Activated CD4-positive, alpha-beta T cell treated with anti-CD3 and anti-CD28 coated beads, Interleukin-2, amount 10 ng/mL, durations not matched to agents 7 days and 5 days (primary cell): Measurements from ENCODE around the gene SAMD4A. TPM values are rescaled to one million over a fixed set of nuclear protein-coding genes. Genes with fewer than 3 reads are reported as not detected.

ENCODE experiments used
- CTCF ChIA-PET: fragments of 350-600 bp; sonication (Branson Sonifier 250); formaldehyde crosslinking; loops from one replicate; lab custom pipeline; 2021; ENCODE audit warnings: antibody characterized with exemption; lab: Charles Lee
- POLR2A ChIA-PET: fragments of 350-600 bp; sonication (Branson Sonifier 250); formaldehyde crosslinking; loops from one replicate; lab custom pipeline; 2021; ENCODE audit warnings: antibody characterized with exemption; lab: Charles Lee
- DNase-seq: peaks from one replicate; pipeline ENCODE4 v3.0.0-alpha.2; 2020
- H3K27ac Mint-ChIP-seq: one replicate; pipeline ENCODE4 v1.8.0; 2021; ENCODE audit warnings: mild to moderate bottlenecking, moderate library complexity, mixed read lengths
- H3K27me3 Mint-ChIP-seq: one replicate; pipeline ENCODE4 v1.8.0; 2021; ENCODE audit warnings: mixed read lengths
- H3K36me3 Mint-ChIP-seq: one replicate; pipeline ENCODE4 v1.8.0; 2021; ENCODE audit warnings: low read depth, mixed read lengths
- H3K4me1 Mint-ChIP-seq: one replicate; pipeline ENCODE4 v1.8.0; 2021; ENCODE audit warnings: mixed read lengths
- H3K4me3 Mint-ChIP-seq: one replicate; pipeline ENCODE4 v1.8.0; 2021; ENCODE audit warnings: mild to moderate bottlenecking, moderate library complexity, mixed read lengths
- H3K9me3 Mint-ChIP-seq: one replicate; pipeline ENCODE4 v1.8.0; 2021; ENCODE audit warnings: mixed read lengths
- total RNA-seq, 2 experiments: library from RNA; stranded (reverse); gene quantifications; one replicate each; pipeline ENCODE4 v1.2.3, GENCODE V29; 2021

Gene SAMD4A
- total RNA-seq, 2 experiments from 2014 or later = 0.54 to 0.62 TPM

GRCh38 chr14:54654605-54655004 lies 87.7 kb downstream of the SAMD4A start:
- DNase-seq = no peak
- H3K9me3 Mint-ChIP-seq = no peaks in the 10 kb centered on the region
- POLR2A ChIA-PET = no interaction called here
- H3K4me3 Mint-ChIP-seq = no peak overlapping the region
- H3K36me3 Mint-ChIP-seq = no peaks in the 10 kb centered on the region
- no peaks in the 10 kb centered on the region for H3K4me1 Mint-ChIP-seq
- H3K27me3 Mint-ChIP-seq = peaks cover 31% of the 10 kb centered on the region
- CTCF ChIA-PET = interaction anchor here (0.7 to 1.9 kb wide), 3 partner anchors 11 to 28 kb away, joined by 3 to 7 read pairs (median 3); no protein-coding TSS in a partner anchor
- no peak overlapping the region for H3K27ac Mint-ChIP-seq

DNA sequence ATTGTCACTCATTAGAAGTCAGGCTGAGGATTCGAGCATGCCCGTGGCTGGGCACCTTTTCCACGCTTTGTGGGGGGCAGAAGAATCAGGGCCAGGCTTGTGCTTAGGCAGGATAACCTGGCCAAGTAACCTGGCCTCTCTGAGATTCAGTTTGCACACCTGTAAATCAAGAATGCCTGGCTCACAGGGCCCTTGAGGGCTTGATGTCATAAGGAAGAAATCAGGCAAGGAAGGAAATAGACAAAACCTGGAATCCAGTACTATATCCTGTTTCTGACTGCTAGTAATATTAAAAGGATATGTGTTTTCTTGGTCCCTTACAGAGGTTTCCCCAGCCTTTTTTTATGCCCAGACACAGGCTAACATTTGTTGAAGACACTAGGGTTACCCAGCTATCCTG lies 91.9 kb downstream of the SAMD4A start:
- no peaks in the 10 kb centered on the region for H3K4me1 Mint-ChIP-seq
- POLR2A ChIA-PET = no interaction called here

GRCh38 chr14:54659365-54659764 lies 92.4 kb downstream of the SAMD4A start:
- Mint-ChIP-seq H3K36me3 (no peaks in the 10 kb centered on the region), H3K27ac (no peak overlapping the region), H3K4me3 (no peak overlapping the region), H3K4me1 (peaks cover under 1% of the 10 kb centered on the region), H3K27me3 (peaks cover 27% of the 10 kb centered on the region), H3K9me3 (no peaks in the 10 kb centered on the region)
- no peak for DNase-seq
- ChIA-PET POLR2A (no interaction called here), CTCF (no interaction called here)

More for the DNA sequence above, 91.9 kb downstream of the SAMD4A start:
- no peaks in the 10 kb centered on the region for H3K9me3 Mint-ChIP-seq
- no peak for DNase-seq
- H3K36me3 Mint-ChIP-seq = no peaks in the 10 kb centered on the region
- no peak overlapping the region for H3K4me3 Mint-ChIP-seq
- peaks cover 25% of the 10 kb centered on the region for H3K27me3 Mint-ChIP-seq
- CTCF ChIA-PET = no interaction called here
- no peak overlapping the region for H3K27ac Mint-ChIP-seq

DNA sequence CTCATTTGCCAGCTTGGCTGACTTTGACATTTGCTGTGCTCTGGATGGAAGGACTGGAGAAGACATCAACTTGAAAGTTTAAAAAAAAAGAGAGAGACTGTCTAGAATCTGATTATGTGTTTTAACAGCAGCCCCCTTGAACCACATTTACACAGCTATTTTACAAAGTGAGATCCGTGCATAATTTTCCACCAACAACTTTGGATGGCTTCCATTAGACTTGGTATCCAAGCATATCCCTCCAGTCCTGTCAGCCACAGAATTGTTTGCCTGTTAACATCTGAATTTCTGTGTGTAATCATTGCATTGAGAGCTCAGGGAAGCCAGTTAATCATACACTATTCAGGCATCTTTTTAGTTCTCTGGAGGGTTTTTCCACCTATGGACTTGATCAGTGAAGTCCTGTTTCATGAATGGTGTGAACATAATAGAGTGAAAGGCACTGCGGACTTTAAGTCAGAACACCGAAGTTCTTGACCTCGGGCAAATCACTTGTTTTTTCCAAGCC lies 93.7 kb downstream of the SAMD4A start:
- no peak overlapping the region for H3K27ac Mint-ChIP-seq
- no peak overlapping the region for H3K4me3 Mint-ChIP-seq
- DNase-seq = no peak
- H3K9me3 Mint-ChIP-seq = no peaks in the 10 kb centered on the region
- peaks cover 2% of the 10 kb centered on the region for H3K4me1 Mint-ChIP-seq
- no peaks in the 10 kb centered on the region for H3K36me3 Mint-ChIP-seq
- ChIA-PET CTCF (interaction anchor here (0.7 to 2.0 kb wide), 4 partner anchors 10 to 112 kb away, joined by 3 to 9 read pairs (median 4); no protein-coding TSS in a partner anchor), POLR2A (no interaction called here)
- peaks cover 30% of the 10 kb centered on the region for H3K27me3 Mint-ChIP-seq

DNA sequence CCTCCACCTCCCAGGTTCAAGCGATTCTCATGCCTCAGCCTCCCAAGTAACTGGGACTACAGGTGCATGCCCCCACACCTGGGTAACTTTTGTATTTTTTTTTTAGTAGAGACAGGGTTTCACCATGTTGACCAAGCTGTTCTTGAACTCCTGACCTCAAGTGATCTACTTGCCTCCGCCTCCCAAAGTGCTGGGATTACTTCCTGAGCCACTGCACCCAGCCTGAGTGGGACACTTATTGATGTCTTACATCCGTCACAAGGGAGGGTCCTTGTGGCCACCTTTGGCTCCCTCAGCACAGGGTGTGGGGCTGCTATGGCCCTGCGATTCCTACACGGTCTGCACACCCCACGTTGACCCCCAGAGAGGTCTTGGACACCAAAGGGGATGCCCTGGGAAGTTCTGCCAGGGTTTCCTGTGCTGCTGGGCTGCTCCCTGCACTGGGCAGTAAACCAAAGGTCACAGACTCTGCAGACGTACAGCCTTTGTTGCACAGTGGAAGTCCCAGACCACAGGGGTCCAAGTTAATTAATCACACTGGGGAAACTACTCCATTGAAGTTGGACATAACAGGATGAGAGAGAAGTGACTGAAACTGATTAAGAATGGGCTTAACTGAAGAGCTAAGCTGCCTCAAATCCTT lies 95.7 kb downstream of the SAMD4A start:
- Mint-ChIP-seq H3K27me3 (peaks cover 31% of the 10 kb centered on the region), H3K4me1 (peaks cover 2% of the 10 kb centered on the region), H3K27ac (no peak overlapping the region), H3K4me3 (no peak overlapping the region), H3K9me3 (no peaks in the 10 kb centered on the region), H3K36me3 (no peaks in the 10 kb centered on the region)
- ChIA-PET POLR2A (no interaction called here), CTCF (interaction anchor here (0.9 kb wide), 1 partner anchor 10 kb away, joined by 3 read pairs; no protein-coding TSS in a partner anchor)
- DNase-seq = no peak

DNA sequence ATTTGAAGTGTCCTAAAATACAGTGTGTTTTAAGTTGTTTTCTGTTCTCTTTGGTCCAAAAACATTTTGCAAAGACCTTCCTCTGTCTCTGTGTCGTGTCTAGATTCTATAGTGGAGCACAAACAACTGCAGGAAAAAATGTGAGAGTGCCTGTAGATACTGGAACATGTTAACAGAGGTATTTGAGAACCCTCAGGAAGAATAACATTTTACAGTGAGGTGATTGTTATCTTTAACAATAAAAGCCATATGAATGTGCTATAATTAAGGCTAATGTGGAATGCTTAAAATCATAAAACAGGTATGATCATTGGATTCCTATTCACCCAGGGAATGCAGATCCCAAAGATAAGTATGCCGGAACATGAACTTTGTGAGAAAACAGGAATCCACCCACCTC lies 98.0 kb downstream of the SAMD4A start:
- no peak overlapping the region for H3K27ac Mint-ChIP-seq
- CTCF ChIA-PET = no interaction called here
- no peaks in the 10 kb centered on the region for H3K9me3 Mint-ChIP-seq
- H3K4me3 Mint-ChIP-seq = no peak overlapping the region
- POLR2A ChIA-PET = no interaction called here
- peaks cover 32% of the 10 kb centered on the region for H3K27me3 Mint-ChIP-seq
- no peaks in the 10 kb centered on the region for H3K36me3 Mint-ChIP-seq
- H3K4me1 Mint-ChIP-seq = peaks cover 9% of the 10 kb centered on the region
- DNase-seq = no peak

GRCh38 chr14:54665946-54666345 lies 99.0 kb downstream of the SAMD4A start:
- H3K4me3 Mint-ChIP-seq = no peak overlapping the region
- H3K27me3 Mint-ChIP-seq = peaks cover 28% of the 10 kb centered on the region
- ChIA-PET POLR2A (no interaction called here), CTCF (interaction anchor here (0.7 kb wide), 1 partner anchor 9 kb away, joined by 3 read pairs; no protein-coding TSS in a partner anchor)
- no peaks in the 10 kb centered on the region for H3K36me3 Mint-ChIP-seq
- H3K4me1 Mint-ChIP-seq = peaks cover 19% of the 10 kb centered on the region
- no peak overlapping the region for H3K27ac Mint-ChIP-seq
- H3K9me3 Mint-ChIP-seq = no peaks in the 10 kb centered on the region
- DNase-seq = no peak

- Mint-ChIP-seq H3K27ac (no peak overlapping the region), H3K36me3 (no peaks in the 10 kb centered on the region), H3K9me3 (no peaks in the 10 kb centered on the region), H3K4me1 (peaks cover 28% of the 10 kb centered on the region), H3K4me3 (no peak overlapping the region), H3K27me3 (peaks cover 25% of the 10 kb centered on the region)
- ChIA-PET POLR2A (interaction anchor here (0.6 kb wide), 1 partner anchor 62 kb away, joined by 3 read pairs; no protein-coding TSS in a partner anchor), CTCF (interaction anchor here (0.7 to 1.1 kb wide), 2 partner anchors 16 to 101 kb away, joined by 3 read pairs; no protein-coding TSS in a partner anchor)
- DNase-seq = no peak
These were observed 100.3 kb downstream of the SAMD4A start for GRCh38 chr14:54667026-54667744.

- Mint-ChIP-seq H3K4me1 (peaks cover 30% of the 10 kb centered on the region), H3K4me3 (no peak overlapping the region), H3K36me3 (no peaks in the 10 kb centered on the region), H3K27ac (no peak overlapping the region), H3K9me3 (no peaks in the 10 kb centered on the region), H3K27me3 (peaks cover 25% of the 10 kb centered on the region)
- ChIA-PET POLR2A (no interaction called here), CTCF (interaction anchor here (1.1 to 3.7 kb wide), 3 partner anchors 17 to 107 kb away, joined by 3 to 24 read pairs (median 6); partner anchors contain the start of gene SAMD4A)
- no peak for DNase-seq
These were observed 100.8 kb downstream of the SAMD4A start for GRCh38 chr14:54667764-54668163.

GRCh38 chr14:54669721-54670561 lies 103.0 kb downstream of the SAMD4A start:
- DNase-seq = peak; percentile 20
- Mint-ChIP-seq H3K4me1 (peaks cover 39% of the 10 kb centered on the region), H3K27ac (peak overlapping the region; percentile 21), H3K36me3 (no peaks in the 10 kb centered on the region), H3K9me3 (no peaks in the 10 kb centered on the region), H3K4me3 (no peak overlapping the region), H3K27me3 (peaks cover 17% of the 10 kb centered on the region)
- ChIA-PET POLR2A (no interaction called here), CTCF (interaction anchor here (0.8 to 3.7 kb wide), 9 partner anchors 9 to 105 kb away, joined by 3 to 24 read pairs (median 5); partner anchors contain the start of gene SAMD4A)

DNA sequence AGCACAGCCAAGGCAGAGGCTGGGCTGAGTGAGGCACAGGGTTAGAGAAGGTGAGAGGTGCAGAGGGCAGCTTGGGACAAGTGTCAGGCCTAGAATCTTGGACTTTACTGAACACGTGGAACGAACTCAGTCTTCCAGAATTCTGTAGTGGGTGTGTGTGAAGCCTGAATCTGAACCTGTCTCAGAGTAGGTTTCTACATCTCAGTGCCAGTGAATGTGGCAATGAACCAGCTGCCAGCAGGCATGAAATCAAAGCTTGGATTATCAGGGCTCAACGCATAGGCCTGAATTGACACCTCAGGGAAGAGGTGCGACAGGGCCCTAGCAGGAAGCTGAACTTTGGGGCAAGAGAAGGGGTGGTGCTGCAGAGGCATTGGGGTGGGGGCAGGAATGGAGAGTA lies 104.6 kb downstream of the SAMD4A start:
- H3K27me3 Mint-ChIP-seq = peaks cover 18% of the 10 kb centered on the region

DNA sequence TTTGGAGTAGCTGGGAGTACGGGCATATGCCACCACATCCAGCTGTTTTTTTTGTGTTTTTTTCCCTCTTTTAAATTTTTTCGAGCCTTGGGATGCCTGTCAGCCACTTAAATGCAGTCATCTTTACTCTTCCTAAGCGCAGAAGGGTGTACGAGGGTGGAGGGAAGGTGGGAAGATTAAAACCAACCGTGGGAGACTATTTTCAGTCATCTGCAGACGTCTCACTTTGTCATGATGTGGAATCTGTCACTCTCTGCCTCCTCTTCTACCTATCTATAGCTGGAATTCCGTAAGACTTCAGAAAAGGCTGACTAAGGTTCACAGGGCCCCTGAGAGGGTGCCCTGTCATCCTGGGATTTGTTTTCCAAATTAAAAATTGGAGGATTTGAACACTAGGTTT lies 105.3 kb downstream of the SAMD4A start:
- Mint-ChIP-seq H3K27me3 (peaks cover 24% of the 10 kb centered on the region), H3K9me3 (no peaks in the 10 kb centered on the region), H3K4me3 (no peak overlapping the region), H3K4me1 (peaks cover 39% of the 10 kb centered on the region), H3K36me3 (no peaks in the 10 kb centered on the region), H3K27ac (no peak overlapping the region)
- CTCF ChIA-PET = interaction anchor here (0.6 to 2.5 kb wide), 6 partner anchors 9 to 817 kb away, joined by 3 to 9 read pairs (median 4); no protein-coding TSS in a partner anchor
- POLR2A ChIA-PET = no interaction called here
- no peak for DNase-seq

More for the DNA sequence above, 104.6 kb downstream of the SAMD4A start:
- no peak overlapping the region for H3K27ac Mint-ChIP-seq
- ChIA-PET CTCF (interaction anchor here (1.1 to 3.7 kb wide), 5 partner anchors 9 to 103 kb away, joined by 3 to 24 read pairs (median 4); no protein-coding TSS in a partner anchor), POLR2A (no interaction called here)
- H3K9me3 Mint-ChIP-seq = no peaks in the 10 kb centered on the region
- H3K4me1 Mint-ChIP-seq = peaks cover 39% of the 10 kb centered on the region
- no peak for DNase-seq
- H3K36me3 Mint-ChIP-seq = no peaks in the 10 kb centered on the region
- no peak overlapping the region for H3K4me3 Mint-ChIP-seq
